SK-N-MC (cell line): ENCODE measurements around the gene OR51B4.

Source experiments
- EZH2 ChIP-seq: fragments of 200-600 bp; sonication (generic); IDR thresholded peaks from one replicate; pipeline ENCODE4 v1.6.1; 2017; ENCODE audit warnings: antibody characterized with exemption
- POLR2AphosphoS5 ChIP-seq: IDR thresholded peaks from 2 replicates; pipeline ENCODE4 v1.6.1; 2012; ENCODE audit warnings: mild to moderate bottlenecking, low read depth, low read length, borderline replicate concordance

DNA sequence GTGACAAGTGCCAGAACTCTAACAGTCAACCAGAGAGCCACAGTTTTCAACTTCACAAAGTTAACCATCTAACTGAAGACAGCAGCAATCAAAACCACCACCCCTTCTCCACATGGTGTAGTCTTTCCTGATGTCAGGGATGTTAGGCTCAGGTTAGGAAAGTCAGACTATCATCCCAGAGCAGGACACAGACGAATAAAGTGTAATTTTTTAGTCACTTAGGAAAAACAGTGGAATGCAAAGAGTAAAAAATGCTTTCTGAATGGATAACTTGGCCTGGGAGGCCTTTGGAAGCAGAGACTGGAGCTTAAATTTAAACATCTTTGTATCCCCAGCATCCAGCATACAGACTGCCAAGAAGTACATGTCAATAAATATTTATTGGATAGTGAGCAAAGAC lies 15.4 kb downstream of the OR51B4 start:
- TF ChIP-seq POLR2AphosphoS5 (no peak), EZH2 (no peak)
